CD4-positive, alpha-beta T cell treated with Interleukin-15 for 1 hour (primary cell): Measurements from ENCODE around the gene ZNF683.
"Not testable (repeated sequence)": the region's sequence is repeated elsewhere in the genome, so short reads cannot be mapped to it uniquely, and the experiment has no call there.

Experiments
- DNase-seq: peaks from one replicate; pipeline ENCODE4 v3.0.0-alpha.2; 2020

ZNF683 gene

DNA sequence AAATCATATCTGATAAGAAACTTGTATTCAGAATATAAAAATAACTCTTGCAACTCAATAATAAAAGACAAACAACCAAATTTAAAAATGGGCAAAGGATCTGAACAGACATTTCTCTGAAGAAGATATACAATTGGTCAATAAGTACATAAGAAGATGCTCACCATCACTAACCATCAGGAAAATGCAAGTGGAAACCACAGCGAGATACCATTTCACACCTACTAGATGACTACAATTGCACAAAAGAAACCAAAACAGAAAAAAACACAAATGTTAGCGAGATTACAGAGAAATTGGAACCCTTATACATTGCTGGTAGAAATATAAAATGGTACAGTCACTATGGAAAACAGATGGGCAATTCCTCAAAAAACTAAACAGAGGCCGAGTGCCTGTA is 11.5 kb upstream of the ZNF683 start:
- DNase-seq: no peak

DNA sequence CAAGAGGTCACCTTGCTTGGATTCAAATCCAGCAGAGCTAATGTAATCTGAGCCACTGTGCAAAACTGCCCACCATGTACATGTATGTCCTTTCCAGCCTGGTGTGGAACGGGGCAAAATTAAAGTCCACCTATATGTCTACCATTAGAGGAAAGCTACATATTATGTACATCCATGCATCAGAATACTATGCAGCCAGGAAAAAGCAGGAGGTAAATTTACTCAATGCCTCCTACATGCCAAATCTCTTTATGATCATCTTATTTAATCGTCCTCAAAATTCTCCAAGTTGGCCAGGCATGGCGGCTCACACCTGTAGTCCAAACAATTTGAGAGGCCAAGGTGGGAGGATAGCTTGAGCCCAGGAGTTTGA is 6.3 kb upstream of the ZNF683 start:
- no peak for DNase-seq

DNA sequence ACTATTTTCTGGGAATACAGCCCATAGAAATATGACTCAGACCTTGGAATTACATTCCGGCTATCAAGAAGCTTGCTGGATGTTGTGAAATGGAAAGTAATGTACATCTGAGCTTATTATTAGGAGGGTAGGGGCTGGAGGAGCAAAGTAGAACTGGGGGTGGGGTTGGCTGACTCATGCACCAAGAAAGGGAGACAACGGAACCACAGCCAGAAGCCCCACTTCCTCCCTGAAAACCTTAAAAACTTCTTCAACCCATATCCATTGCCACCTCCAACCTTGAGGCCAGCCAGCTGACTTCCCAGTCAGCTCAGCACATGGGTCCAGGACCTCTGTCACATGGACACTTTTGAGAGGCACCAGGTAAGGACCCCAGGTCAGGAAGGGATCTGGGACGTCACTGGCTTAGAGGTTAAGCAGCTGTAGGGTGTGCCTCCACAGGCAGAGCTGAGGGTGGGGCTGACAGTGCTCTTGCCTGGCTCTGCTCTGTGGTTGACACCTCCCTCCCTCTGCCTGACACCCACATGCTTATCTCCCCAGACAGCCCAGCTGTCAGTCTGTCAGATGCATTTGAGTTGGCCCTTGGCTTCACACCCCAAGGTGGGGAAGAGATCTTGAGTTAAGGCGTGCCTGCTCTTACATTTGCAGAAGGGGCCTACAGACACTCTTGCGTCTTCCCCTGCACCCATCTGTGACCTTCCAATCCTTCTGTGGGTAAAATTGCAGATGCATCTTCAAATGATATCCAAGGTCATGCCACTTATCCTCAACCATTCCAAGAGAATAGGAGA is 5.7 kb upstream of the ZNF683 start:
- DNase-seq: peak; percentile 85

DNA sequence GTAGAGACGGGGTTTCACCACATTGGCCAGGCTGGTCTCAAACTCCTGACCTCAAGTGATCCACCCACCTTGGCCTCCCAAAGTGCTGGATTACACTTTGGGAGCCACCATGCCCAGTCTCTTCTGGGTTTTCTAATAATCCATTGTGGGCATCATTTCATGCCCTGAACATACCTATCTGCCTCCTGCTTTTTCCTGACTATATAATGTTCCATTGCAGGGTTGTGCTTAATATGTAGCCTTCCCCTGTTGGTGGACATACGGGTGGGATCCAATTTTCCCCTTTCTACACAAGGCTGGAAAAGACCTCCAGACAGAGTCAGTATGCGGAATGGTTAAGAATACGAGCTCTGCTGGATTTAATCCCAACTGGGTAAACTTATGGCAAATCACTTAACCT is 3.5 kb upstream of the ZNF683 start:
- DNase-seq: no peak

DNA sequence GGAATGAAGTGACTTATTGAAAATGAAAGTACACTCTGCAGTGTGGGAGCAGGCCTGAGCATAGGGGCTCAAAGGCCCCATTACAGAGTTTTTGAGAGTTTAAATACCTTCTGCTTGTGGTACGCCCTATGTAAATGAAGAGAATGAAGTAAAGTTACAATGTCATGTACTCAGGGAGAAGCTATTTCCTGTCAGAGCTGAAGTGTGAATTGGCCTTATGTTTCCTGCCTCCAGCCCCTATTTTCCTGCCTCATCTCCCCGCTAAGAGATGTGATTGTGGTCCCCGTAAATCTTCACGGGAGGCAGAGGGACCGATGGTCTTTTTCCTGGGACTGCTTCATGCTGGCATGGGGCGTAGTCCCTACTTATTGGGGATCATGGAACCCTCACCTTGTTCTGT is 2.5 kb upstream of the ZNF683 start:
- no peak for DNase-seq

GRCh38 chr1:26374361-26374760 is 1.8 kb upstream of the ZNF683 start:
- DNase-seq: not testable (repeated sequence)

DNA sequence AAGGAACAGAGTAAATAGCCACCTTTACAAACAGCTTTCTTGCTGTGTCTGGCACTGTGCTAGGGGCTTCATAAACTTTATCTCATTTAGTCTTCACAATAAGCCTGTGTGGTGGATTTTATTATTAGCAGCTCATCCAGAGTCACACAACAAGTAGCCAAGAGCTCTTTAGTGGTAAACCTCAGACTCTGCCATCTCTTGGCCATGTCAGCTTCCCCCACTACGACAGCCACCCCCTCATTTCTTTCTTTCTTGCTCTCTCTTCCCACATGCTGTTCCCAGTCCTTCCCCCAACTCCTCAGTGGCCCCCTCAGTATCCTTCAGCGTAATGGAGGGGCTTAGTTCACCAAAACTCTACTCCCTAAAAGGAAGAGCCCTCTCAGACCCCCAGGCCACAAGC is 1.2 kb upstream of the ZNF683 start:
- no peak for DNase-seq

- no peak for DNase-seq
These were observed 731 bp upstream of the ZNF683 start for GRCh38 chr1:26373281-26373680.

DNA sequence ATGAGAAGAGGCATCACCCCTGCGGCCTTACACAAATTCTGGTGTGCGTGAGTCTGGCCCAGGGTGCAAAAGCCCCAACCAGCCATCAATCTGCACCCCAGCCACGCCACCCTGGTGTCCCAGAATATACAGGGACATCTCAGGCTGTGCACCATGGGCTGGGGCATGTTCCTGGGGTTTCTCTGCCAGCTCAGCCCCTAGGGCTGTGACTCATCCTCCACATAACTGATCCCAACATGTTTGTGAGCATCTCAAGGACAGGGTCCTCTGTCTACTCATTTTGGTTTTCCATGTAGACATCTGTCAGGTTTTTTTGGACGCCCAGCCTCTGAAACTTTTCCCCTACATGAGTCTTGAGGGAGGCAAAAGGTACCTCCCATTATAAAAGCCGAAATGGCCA is 511 bp downstream of the ZNF683 start:
- DNase-seq: no peak

GRCh38 chr1:26370591-26371382 is 1.8 kb downstream of the ZNF683 start:
- no peak for DNase-seq

DNA sequence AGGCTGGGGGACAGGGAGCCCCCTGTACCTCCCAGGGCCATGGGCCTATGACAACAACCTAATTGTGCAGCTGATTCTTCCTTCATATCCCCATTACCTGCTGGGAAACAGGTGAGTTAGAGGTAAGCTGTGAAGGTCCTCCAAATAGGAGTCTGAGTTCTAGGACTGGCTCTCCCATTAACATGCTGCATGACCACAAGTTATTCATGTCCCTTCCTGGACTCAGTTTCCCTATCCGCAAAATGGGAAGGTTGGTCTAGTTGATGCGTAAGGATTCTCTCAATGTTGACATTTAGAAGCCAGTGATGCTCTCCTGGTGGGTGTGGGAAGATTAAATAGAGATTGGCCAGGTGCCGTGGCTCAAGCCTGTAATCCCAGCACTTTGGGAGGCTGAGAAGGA is 4.1 kb downstream of the ZNF683 start:
- DNase-seq: no peak

- DNase-seq: no peak
These were observed 4.5 kb downstream of the ZNF683 start for GRCh38 chr1:26368006-26368405.

- DNase-seq: no peak
These were observed 5.1 kb downstream of the ZNF683 start for GRCh38 chr1:26367441-26367840.

DNA sequence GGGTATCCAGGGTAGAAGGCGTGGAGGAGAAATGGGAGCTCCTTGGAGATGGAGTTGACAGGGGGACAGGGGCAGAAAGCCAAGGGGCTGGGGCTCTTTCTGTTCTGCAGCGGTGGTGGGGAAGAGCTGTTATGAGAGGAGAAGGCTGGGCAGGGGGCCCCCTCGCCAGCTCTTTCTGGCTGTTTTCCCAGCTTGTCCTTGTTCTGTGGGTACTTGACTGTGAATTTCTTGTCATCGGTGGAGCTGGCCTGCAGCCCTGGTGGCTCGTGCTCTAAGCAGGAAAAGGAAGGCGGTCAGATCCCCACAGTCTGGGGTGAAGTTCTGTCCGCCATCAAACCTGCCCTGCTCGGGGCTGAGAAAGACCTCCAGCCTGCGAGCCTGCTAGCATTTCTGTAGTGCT is 7.6 kb downstream of the ZNF683 start:
- DNase-seq: no peak

GRCh38 chr1:26363549-26364448 is 8.8 kb downstream of the ZNF683 start:
- DNase-seq: peak; percentile 79

DNA sequence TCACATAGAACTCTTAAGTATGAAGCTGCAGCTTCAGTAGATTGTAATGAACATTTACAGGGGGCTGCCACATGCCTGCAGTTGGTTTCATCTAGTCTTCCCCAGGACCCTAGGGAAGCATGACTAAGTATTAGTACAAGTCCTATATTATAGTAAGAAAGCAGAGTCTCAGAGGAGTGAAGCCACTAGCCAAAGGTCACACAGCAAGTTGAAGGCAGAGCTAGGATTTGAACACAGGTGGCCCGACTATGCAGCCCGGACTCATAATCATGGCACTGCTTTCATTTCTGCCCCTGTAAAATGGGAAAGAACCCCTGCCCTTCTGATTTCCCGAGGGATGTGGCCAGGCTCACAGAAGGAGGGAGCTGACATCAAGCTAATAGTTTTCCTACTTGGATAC is 10.2 kb downstream of the ZNF683 start:
- DNase-seq: no peak

- no peak for DNase-seq
These were observed 10.9 kb downstream of the ZNF683 start for GRCh38 chr1:26361605-26362122.

DNA sequence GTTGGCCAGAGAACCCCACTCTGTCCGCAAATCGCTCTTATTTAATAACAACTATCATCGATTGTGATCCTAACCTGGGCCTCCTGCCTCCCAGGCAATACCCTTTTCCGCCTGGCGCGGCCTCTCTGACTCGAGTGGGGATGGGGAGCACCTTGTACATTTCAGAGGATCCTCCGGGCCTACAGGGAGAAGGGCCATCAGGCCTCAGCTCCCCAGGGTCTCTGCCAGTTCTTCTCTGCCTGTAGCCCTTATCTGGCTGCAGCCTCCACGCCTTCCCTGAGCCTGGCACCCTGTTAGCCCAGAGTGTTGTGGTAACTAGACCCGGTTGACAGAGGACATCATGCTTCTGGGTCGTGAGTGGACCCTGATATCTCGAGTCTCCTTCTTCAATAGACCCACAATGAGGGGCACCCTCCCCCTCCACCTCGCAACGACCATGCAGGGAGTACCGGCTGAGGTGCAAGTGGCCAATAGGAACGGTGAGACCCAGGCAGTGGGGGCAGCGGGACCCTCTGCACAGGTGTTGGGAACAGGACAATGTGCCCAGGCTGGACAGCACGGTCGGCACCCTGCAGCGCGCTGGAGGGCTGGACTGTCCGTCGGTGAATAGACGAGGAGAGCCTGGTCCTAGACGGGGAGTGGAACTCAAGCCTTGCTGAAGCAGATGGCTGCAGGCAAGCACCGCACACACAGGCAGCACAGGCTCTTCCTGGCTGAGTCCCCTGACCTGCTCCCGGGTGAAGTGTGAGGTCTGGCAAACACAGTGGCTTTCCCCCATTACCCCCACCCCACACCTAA is 11.5 kb downstream of the ZNF683 start:
- DNase-seq: no peak

GRCh38 chr1:26359981-26360806 is 12.4 kb downstream of the ZNF683 start:
- DNase-seq: peak; percentile 62

DNA sequence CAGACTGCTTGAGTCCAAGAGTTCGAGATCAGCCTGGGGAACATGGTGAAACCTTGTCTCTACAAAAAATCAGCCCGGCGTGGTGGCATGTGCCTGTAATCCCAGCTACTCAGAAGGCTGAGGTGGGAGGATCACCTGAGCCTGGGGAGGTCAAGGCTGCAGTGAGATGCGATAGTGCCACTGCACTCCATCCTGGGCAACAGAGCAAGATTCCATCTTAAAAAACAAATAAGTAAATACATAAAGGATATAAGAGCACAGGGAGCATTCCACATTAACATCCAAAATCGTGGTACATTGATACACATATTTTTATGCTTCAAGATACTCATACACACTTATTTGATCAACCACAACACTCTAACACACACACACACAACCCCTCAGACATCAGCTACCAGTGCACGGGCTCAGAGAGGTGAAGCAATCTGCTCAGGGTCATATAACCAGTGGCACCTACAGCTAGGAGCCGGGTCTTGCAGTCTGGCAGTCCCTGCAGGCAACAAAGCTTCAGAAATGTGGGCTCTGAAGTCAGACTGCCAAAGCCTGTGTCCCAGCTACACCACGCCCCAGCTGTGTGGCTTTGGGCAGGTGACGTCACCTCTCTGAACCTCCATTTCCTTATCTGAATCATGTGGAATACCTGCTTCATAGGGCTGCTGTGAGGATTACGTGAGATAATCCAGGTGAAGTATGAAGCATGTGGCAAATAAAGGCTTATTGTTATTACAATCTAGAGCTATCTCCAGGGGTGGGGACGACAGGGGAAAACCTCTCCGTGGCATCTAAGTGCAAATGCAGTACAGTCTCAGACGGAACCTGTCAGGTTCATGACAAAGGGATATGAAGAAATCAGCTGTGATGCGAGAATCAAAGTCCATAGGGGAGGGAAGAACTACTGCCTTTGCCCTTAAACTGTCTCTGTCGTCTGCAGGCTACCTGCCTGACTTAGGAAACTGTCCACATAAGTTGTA is 13.9 kb downstream of the ZNF683 start:
- DNase-seq: peak; percentile 70
